ENCODE measurements around the gene RIN3.

RIN3 gene

GRCh38 chr14:92613008-92613658, 99.6 kb downstream of the RIN3 start:
- in situ Hi-C loops (cut with HindIII; ENCODE audit: low sequenced_read_pairs), result no loop called here
- no peak overlapping the region for H3K4me3 ChIP-seq (ENCODE audit: low read depth, low read length)
- TF ChIP-seq CTCF (IDR thresholded peaks at IDR 0.05; ENCODE audit: low read depth, low read length, missing control alignments), result peak; percentile 83
- no peak for DNase-seq (ENCODE audit: low read depth)

- TF ChIP-seq CTCF (IDR thresholded peaks at IDR 0.05; ENCODE audit: low read depth, low read length, missing control alignments), result no peak
- in situ Hi-C loops (cut with HindIII; ENCODE audit: low sequenced_read_pairs), result no loop called here
- DNase-seq (ENCODE audit: low read depth), result no peak
- H3K4me3 ChIP-seq (ENCODE audit: low read depth, low read length), result no peak overlapping the region
Measured at GRCh38 chr14:92613681-92614260, 100.2 kb downstream of the RIN3 start.

GRCh38 chr14:92615451-92615850, 101.9 kb downstream of the RIN3 start:
- in situ Hi-C loops (cut with HindIII; ENCODE audit: low sequenced_read_pairs), result no loop called here
- TF ChIP-seq CTCF (IDR thresholded peaks at IDR 0.05; ENCODE audit: low read depth, low read length, missing control alignments), result no peak
- DNase-seq (ENCODE audit: low read depth), result no peak
- H3K4me3 ChIP-seq (ENCODE audit: low read depth, low read length), result no peak overlapping the region

GRCh38 chr14:92616178-92616577, 102.6 kb downstream of the RIN3 start:
- no peak for TF ChIP-seq CTCF (IDR thresholded peaks at IDR 0.05; ENCODE audit: low read depth, low read length, missing control alignments)
- in situ Hi-C loops (cut with HindIII; ENCODE audit: low sequenced_read_pairs), result no loop called here
- H3K4me3 ChIP-seq (ENCODE audit: low read depth, low read length), result no peak overlapping the region
- DNase-seq (ENCODE audit: low read depth), result no peak

GRCh38 chr14:92617581-92617980, 104.0 kb downstream of the RIN3 start:
- in situ Hi-C loops (cut with HindIII; ENCODE audit: low sequenced_read_pairs), result no loop called here
- no peak overlapping the region for H3K4me3 ChIP-seq (ENCODE audit: low read depth, low read length)
- no peak for DNase-seq (ENCODE audit: low read depth)
- no peak for TF ChIP-seq CTCF (IDR thresholded peaks at IDR 0.05; ENCODE audit: low read depth, low read length, missing control alignments)

- H3K4me3 ChIP-seq (ENCODE audit: low read depth, low read length), result no peak overlapping the region
- no peak for DNase-seq (ENCODE audit: low read depth)
- TF ChIP-seq CTCF (IDR thresholded peaks at IDR 0.05; ENCODE audit: low read depth, low read length, missing control alignments), result no peak
- in situ Hi-C loops (cut with HindIII; ENCODE audit: low sequenced_read_pairs), result no loop called here
Measured at GRCh38 chr14:92619671-92620456, 106.3 kb downstream of the RIN3 start.

Measured in astrocyte of the cerebellum (primary cell).